CD4-positive, alpha-beta T cell treated with Interleukin-4 for 1 hour (primary cell): Measurements from ENCODE around the gene SNX1.

Source experiments
- DNase-seq, 2 donors: peaks; one replicate each; pipeline ENCODE4 v3.0.0-alpha.2; 2020 to 2022

Gene SNX1

GRCh38 chr15:64166102-64166890 lies 70.5 kb downstream of the SNX1 start:
- no peak for DNase-seq

DNA sequence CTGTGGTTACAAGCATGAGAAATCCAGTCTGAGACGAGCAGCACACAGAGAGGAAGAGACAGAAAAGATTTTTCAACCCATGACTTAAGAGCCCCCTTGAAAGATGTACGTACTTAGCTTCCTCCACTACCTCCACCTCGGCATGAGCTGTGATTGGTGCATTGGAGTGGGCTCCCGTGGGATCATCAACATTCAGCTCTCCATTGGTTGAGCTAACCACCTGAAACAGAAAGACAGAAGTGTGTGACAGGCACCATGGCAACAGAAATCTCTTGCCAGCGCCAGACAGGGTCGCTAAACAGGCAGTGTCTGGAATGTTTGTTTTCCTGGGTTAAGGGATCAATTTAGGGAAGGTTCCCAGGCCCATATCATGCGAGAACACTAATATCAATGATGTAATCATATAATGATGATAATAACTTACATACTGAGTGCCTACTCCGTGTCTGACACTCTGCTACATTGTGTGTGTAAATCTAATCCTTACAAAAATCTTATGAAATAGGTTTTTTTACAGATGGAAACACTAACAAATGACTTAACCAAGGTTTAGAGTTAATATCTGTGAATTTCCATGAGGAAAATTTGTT lies 84.5 kb downstream of the SNX1 start:
- peak in 1 of 2 donors; percentile 77 for DNase-seq

DNA sequence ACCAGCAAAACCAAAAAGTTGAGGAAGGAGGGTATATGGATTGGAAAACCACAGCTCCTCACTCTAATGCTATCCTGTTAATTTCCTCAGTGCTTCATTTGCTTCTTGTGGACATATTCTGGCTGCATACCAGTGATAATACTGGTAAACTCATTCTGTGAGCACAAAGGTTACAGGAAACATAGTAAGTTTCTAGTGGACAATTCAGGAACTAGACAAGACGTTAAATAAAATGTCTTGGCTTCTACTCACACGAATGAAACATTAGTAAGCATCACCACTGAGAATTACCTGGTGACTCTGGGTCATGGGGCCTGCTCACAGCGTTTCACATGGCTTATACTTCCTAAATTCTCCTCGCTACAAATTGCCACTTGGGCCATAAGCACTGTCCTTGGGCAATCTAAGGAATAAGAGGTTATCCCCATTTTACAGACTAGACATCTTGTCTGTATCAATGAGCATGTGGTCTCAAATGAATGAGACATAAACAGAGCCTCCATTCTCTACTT lies 87.1 kb downstream of the SNX1 start:
- no peak for DNase-seq

DNA sequence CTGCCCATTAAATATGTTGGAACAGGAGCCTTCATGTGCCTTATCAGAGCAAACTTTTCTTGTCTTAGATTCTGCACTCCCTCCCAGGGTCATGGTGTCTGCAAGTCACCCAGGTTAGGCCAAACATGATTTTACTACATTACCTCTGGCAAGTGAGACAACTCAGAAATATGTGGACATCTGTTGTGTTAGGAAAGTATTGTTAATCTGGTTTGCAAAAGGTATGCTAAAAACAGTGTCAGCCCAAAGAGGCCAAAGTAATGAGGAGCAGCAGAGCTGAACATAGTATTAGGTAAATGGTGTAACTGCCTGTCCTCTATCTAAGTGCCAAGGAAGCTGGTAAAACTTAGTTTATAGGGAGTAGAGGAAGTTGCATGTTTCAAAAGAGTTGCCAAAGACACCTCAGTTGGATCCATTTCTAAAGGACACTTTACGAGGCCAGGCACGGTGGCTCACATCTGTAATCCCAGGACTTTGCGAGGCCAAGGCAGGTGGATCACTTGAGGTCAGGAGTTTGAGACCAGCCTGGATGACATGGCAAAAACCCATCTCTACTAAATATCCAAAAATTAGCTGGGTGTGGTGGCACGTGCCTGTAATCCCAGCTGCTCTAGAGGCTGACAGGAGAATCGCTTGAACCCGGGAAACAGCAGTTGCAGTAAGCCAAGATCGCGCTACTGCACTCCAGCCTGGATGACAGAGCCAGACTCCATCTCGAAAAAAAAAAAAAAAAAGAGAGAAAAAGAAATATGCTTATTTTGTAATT lies 89.5 kb downstream of the SNX1 start:
- DNase-seq, result no peak

GRCh38 chr15:64187396-64188191 lies 91.8 kb downstream of the SNX1 start:
- no peak for DNase-seq
